Measurements from ENCODE around the gene C2CD2L. TPM values are rescaled to one million over a fixed set of nuclear protein-coding genes. Genes with fewer than 3 reads are reported as not detected.

C2CD2L gene
- total and polyA plus RNA-seq, 2 of the 13 experiments (the other 11 are each of a cell fraction or from before 2014, with no cell fraction given) = 3.7 to 5.5 TPM

DNA sequence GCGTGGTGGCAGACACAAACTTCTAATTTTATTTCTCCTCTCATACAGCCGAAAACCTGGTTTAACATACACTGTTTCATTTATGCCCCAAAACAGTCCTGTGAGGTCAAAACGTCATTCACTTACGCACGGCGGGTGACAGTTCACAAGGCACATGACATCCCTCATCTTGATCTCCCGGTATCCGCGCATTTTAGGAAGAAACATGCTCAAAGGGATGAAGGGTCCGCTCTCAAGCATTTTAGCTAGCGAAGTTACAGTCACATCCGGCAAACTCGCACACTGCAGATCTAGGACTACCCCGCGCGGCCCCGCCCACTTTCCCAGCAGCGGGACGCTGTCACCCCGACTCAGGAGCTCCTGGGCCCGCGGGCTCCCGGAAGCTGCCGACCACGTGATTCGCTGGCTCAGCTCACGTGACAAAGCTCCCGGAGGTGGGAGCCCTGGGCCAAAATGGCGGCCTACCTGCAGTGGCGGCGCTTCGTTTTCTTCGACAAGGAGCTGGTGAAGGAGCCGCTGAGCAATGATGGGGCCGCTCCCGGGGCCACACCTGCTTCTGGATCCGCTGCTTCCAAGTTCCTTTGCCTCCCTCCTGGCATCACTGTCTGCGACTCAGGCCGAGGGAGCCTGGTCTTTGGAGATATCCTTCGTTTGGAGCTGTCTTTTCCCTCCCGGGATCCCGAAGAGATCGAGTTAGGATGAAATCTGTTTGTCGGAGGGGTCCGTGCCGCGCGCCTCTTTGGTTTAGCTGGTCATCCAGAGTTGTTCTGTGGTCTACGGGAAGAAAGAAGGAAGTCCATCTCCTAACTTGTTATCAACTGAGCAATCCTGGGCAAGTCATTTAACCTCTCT is 39.5 kb upstream of the C2CD2L start, which contains the start of gene VPS11 (continued):
- TF ChIP-seq MBNL3 (CRISPR knock-in tag; conservative IDR thresholded peaks at IDR 0.05) = no peak
- no peak for TF ChIP-seq ZNF792 (CRISPR knock-in tag; IDR thresholded peaks at IDR 0.05)
- TF ChIP-seq, protein P1, sequence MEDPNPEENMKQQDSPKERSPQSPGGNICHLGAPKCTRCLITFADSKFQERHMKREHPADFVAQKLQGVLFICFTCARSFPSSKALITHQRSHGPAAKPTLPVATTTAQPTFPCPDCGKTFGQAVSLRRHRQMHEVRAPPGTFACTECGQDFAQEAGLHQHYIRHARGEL (CRISPR knock-in tag; IDR thresholded peaks at IDR 0.05) = no peak
- TF ChIP-seq, protein P2, sequence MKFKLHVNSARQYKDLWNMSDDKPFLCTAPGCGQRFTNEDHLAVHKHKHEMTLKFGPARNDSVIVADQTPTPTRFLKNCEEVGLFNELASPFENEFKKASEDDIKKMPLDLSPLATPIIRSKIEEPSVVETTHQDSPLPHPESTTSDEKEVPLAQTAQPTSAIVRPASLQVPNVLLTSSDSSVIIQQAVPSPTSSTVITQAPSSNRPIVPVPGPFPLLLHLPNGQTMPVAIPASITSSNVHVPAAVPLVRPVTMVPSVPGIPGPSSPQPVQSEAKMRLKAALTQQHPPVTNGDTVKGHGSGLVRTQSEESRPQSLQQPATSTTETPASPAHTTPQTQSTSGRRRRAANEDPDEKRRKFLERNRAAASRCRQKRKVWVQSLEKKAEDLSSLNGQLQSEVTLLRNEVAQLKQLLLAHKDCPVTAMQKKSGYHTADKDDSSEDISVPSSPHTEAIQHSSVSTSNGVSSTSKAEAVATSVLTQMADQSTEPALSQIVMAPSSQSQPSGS (CRISPR knock-in tag; IDR thresholded peaks at IDR 0.05) = peak; percentile 78; the same call in 1 of the 2 replicates
- peak; percentile 51 for TF ChIP-seq FOXA3 (CRISPR knock-in tag; IDR thresholded peaks at IDR 0.05)
- TF ChIP-seq, protein P3, sequence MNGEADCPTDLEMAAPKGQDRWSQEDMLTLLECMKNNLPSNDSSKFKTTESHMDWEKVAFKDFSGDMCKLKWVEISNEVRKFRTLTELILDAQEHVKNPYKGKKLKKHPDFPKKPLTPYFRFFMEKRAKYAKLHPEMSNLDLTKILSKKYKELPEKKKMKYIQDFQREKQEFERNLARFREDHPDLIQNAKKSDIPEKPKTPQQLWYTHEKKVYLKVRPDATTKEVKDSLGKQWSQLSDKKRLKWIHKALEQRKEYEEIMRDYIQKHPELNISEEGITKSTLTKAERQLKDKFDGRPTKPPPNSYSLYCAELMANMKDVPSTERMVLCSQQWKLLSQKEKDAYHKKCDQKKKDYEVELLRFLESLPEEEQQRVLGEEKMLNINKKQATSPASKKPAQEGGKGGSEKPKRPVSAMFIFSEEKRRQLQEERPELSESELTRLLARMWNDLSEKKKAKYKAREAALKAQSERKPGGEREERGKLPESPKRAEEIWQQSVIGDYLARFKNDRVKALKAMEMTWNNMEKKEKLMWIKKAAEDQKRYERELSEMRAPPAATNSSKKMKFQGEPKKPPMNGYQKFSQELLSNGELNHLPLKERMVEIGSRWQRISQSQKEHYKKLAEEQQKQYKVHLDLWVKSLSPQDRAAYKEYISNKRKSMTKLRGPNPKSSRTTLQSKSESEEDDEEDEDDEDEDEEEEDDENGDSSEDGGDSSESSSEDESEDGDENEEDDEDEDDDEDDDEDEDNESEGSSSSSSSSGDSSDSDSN (CRISPR knock-in tag; IDR thresholded peaks at IDR 0.05) = peak; percentile 40; the same call in 1 of the 2 replicates
- TF ChIP-seq ZNF3 (CRISPR knock-in tag; IDR thresholded peaks at IDR 0.05) = no peak
- TF ChIP-seq, protein P4, sequence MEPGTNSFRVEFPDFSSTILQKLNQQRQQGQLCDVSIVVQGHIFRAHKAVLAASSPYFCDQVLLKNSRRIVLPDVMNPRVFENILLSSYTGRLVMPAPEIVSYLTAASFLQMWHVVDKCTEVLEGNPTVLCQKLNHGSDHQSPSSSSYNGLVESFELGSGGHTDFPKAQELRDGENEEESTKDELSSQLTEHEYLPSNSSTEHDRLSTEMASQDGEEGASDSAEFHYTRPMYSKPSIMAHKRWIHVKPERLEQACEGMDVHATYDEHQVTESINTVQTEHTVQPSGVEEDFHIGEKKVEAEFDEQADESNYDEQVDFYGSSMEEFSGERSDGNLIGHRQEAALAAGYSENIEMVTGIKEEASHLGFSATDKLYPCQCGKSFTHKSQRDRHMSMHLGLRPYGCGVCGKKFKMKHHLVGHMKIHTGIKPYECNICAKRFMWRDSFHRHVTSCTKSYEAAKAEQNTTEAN (CRISPR knock-in tag; conservative IDR thresholded peaks at IDR 0.05) = no peak
- peak; percentile 69 for TF ChIP-seq GABPA (IDR thresholded peaks at IDR 0.05; ENCODE audit: low read depth, low read length)
- peak; percentile 93 for TF ChIP-seq GABPA (CRISPR knock-in tag; IDR thresholded peaks at IDR 0.05; ENCODE audit: low read depth)
- no peak for TF ChIP-seq TBP (CRISPR knock-in tag; IDR thresholded peaks at IDR 0.05)
- TF ChIP-seq GPN1 (CRISPR knock-in tag; IDR thresholded peaks at IDR 0.05; ENCODE audit: borderline replicate concordance) = no peak
- TF ChIP-seq ZNF773 (CRISPR knock-in tag; IDR thresholded peaks at IDR 0.05; ENCODE audit: borderline replicate concordance) = no peak
- TF ChIP-seq ZNF567 (CRISPR knock-in tag; IDR thresholded peaks at IDR 0.05; ENCODE audit: borderline replicate concordance) = 0 out of 2 replicates have a peak, but pooled peaks have one; percentile 54
- TF ChIP-seq NR2F1 (CRISPR knock-in tag; IDR thresholded peaks at IDR 0.05) = no peak
- no peak for TF ChIP-seq REL (CRISPR knock-in tag; conservative IDR thresholded peaks at IDR 0.05)
- TF ChIP-seq, protein P5, sequence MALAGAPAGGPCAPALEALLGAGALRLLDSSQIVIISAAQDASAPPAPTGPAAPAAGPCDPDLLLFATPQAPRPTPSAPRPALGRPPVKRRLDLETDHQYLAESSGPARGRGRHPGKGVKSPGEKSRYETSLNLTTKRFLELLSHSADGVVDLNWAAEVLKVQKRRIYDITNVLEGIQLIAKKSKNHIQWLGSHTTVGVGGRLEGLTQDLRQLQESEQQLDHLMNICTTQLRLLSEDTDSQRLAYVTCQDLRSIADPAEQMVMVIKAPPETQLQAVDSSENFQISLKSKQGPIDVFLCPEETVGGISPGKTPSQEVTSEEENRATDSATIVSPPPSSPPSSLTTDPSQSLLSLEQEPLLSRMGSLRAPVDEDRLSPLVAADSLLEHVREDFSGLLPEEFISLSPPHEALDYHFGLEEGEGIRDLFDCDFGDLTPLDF (CRISPR knock-in tag; IDR thresholded peaks at IDR 0.05) = no peak
- TF ChIP-seq SP140L (CRISPR knock-in tag; IDR thresholded peaks at IDR 0.05; ENCODE audit: borderline replicate concordance) = peak; percentile 81; the same call in 1 of the 2 replicates
- TF ChIP-seq, protein P6, sequence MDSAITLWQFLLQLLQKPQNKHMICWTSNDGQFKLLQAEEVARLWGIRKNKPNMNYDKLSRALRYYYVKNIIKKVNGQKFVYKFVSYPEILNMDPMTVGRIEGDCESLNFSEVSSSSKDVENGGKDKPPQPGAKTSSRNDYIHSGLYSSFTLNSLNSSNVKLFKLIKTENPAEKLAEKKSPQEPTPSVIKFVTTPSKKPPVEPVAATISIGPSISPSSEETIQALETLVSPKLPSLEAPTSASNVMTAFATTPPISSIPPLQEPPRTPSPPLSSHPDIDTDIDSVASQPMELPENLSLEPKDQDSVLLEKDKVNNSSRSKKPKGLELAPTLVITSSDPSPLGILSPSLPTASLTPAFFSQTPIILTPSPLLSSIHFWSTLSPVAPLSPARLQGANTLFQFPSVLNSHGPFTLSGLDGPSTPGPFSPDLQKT (CRISPR knock-in tag; IDR thresholded peaks at IDR 0.05; ENCODE audit: borderline replicate concordance) = no peak
- TF ChIP-seq, protein P7, sequence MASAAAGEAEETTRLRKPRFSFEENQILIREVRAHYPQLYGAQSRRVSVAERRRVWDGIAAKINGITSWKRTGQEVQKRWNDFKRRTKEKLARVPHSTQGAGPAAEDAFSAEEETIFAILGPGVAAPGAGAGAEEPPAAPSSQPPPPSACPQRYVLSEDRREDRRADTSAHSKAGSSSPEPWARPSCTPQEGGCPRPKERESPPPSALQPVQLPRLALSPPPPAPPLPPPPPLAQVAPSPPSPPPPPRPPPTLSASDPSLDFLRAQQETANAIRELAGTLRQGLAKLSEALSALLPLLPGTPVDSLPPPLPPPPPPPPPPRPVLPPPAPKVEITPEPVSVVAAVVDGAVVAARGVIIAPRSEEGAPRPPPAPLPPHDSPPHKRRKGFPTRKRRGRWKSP (CRISPR knock-in tag; IDR thresholded peaks at IDR 0.05) = peak; percentile 31; the same call in 1 of the 2 replicates

Data from HepG2 (cell line).